Nephron (organoid): Measurements from ENCODE around the gene LRBA.

Experiments used
- H3K27ac Mint-ChIP-seq, 3 experiments: 2 replicates each; pipeline ENCODE4 v1.8.0; 2020; ENCODE audit warnings: mixed read lengths in 3 of 3, mild to moderate bottlenecking in 2 of 3, moderate library complexity in 1 of 3
- H3K27me3 Mint-ChIP-seq: 2 replicates; pipeline ENCODE4 v1.8.0; 2021; ENCODE audit warnings: low read depth, mild to moderate bottlenecking, moderate library complexity, mixed read lengths
- H3K36me3 Mint-ChIP-seq: 2 replicates; pipeline ENCODE4 v1.8.0; 2020; ENCODE audit warnings: low read depth, mixed read lengths
- H3K4me1 Mint-ChIP-seq: 2 replicates; pipeline ENCODE4 v1.8.0; 2020; ENCODE audit warnings: mixed read lengths
- H3K4me3 Mint-ChIP-seq, 3 experiments: 2 replicates each; pipeline ENCODE4 v1.8.0; 2020; ENCODE audit warnings: mild to moderate bottlenecking in 3 of 3, mixed read lengths in 3 of 3, moderate library complexity in 2 of 3
- H3K9me3 Mint-ChIP-seq: 2 replicates; pipeline ENCODE4 v1.8.0; 2020; ENCODE audit warnings: mixed read lengths
- CTCF ChIP-seq, 3 experiments: fragments of 200-600 bp; sonication (generic); IDR thresholded peaks; one replicate each; pipeline ENCODE4 v1.5.0; 2021; ENCODE audit warnings: antibody characterized with exemption in 3 of 3; ENCODE audit not compliant: unreplicated experiment in 3 of 3

LRBA gene

GRCh38 chr4:150699599-150699998 lies 315.5 kb downstream of the LRBA start:
- H3K4me3 Mint-ChIP-seq = no peak overlapping the region
- H3K9me3 Mint-ChIP-seq = no peaks in the 10 kb centered on the region
- TF ChIP-seq CTCF (IDR thresholded peaks at IDR 0.05; ENCODE audit: unreplicated experiment in 3 of 3) = no peak
- H3K36me3 Mint-ChIP-seq = no peaks in the 10 kb centered on the region
- H3K4me1 Mint-ChIP-seq = no peaks in the 10 kb centered on the region
- H3K27me3 Mint-ChIP-seq = no peaks in the 10 kb centered on the region
- no peak overlapping the region for H3K27ac Mint-ChIP-seq

GRCh38 chr4:150695162-150695561 lies 319.9 kb downstream of the LRBA start:
- Mint-ChIP-seq H3K4me1 (no peaks in the 10 kb centered on the region), H3K36me3 (no peaks in the 10 kb centered on the region), H3K27me3 (no peaks in the 10 kb centered on the region), H3K27ac (no peak overlapping the region), H3K9me3 (no peaks in the 10 kb centered on the region), H3K4me3 (no peak overlapping the region)
- TF ChIP-seq CTCF (IDR thresholded peaks at IDR 0.05; ENCODE audit: unreplicated experiment in 3 of 3) = no peak

- Mint-ChIP-seq H3K9me3 (no peaks in the 10 kb centered on the region), H3K4me3 (no peak overlapping the region), H3K4me1 (no peaks in the 10 kb centered on the region), H3K27me3 (no peaks in the 10 kb centered on the region), H3K36me3 (no peaks in the 10 kb centered on the region), H3K27ac (no peak overlapping the region)
- no peak for TF ChIP-seq CTCF (IDR thresholded peaks at IDR 0.05; ENCODE audit: unreplicated experiment in 3 of 3)
These were observed 320.6 kb downstream of the LRBA start for GRCh38 chr4:150694438-150694837.

- H3K27ac Mint-ChIP-seq = no peak overlapping the region
- no peak for TF ChIP-seq CTCF (IDR thresholded peaks at IDR 0.05; ENCODE audit: unreplicated experiment in 3 of 3)
- no peaks in the 10 kb centered on the region for H3K4me1 Mint-ChIP-seq
- H3K9me3 Mint-ChIP-seq = peaks cover 6% of the 10 kb centered on the region
- peaks cover 8% of the 10 kb centered on the region for H3K36me3 Mint-ChIP-seq
- no peak overlapping the region for H3K4me3 Mint-ChIP-seq
- no peaks in the 10 kb centered on the region for H3K27me3 Mint-ChIP-seq
These were observed 331.2 kb downstream of the LRBA start for GRCh38 chr4:150683775-150684350.

GRCh38 chr4:150682126-150682525 lies 333.0 kb downstream of the LRBA start:
- Mint-ChIP-seq H3K27ac (no peak overlapping the region), H3K36me3 (peaks cover 5% of the 10 kb centered on the region), H3K9me3 (no peaks in the 10 kb centered on the region), H3K4me1 (no peaks in the 10 kb centered on the region), H3K4me3 (no peak overlapping the region), H3K27me3 (no peaks in the 10 kb centered on the region)
- no peak for TF ChIP-seq CTCF (IDR thresholded peaks at IDR 0.05; ENCODE audit: unreplicated experiment in 3 of 3)

- Mint-ChIP-seq H3K4me1 (no peaks in the 10 kb centered on the region), H3K9me3 (no peaks in the 10 kb centered on the region), H3K4me3 (no peak overlapping the region), H3K27me3 (no peaks in the 10 kb centered on the region), H3K27ac (no peak overlapping the region), H3K36me3 (peaks cover 5% of the 10 kb centered on the region)
- no peak for TF ChIP-seq CTCF (IDR thresholded peaks at IDR 0.05; ENCODE audit: unreplicated experiment in 3 of 3)
These were observed 334.0 kb downstream of the LRBA start for GRCh38 chr4:150681063-150681462.
